AG04450 (cell line): ENCODE data around the gene MED12L. TPM values are rescaled to one million over a fixed set of nuclear protein-coding genes. Genes with fewer than 3 reads are reported as not detected.

Experiments used
- CTCF ChIA-PET: fragments of 300-600, 350-600 bp; formaldehyde crosslinking; extraction: SDS; loops from one replicate; lab custom pipeline; 2022; ENCODE audit warnings: antibody characterized with exemption, inconsistent platforms; lab: Charles Lee
- POLR2A ChIA-PET: fragments of 350-600 bp; formaldehyde crosslinking; extraction: SDS; loops from one replicate; lab custom pipeline; 2021; ENCODE audit warnings: antibody characterized with exemption, inconsistent platforms; lab: Yijun Ruan, JAX
- DNase-seq: peaks from one replicate; pipeline ENCODE4 v3.0.0-alpha.2; 2011; ENCODE audit warnings: low read depth, low spot score
- H3K27ac ChIP-seq: one replicate; pipeline ENCODE4 v1.5.1; 2012; ENCODE audit warnings: low read depth, low read length, control low read depth
- H3K27me3 ChIP-seq: one replicate; pipeline ENCODE4 v1.6.0; 2012; ENCODE audit warnings: low read length; ENCODE audit not compliant: control insufficient read depth, insufficient read depth
- H3K4me3 ChIP-seq: 2 replicates; pipeline ENCODE4 v1.5.1; 2011; ENCODE audit warnings: mild to moderate bottlenecking, low read depth, low read length, control low read depth
- H3K9me3 ChIP-seq: 2 replicates; pipeline ENCODE4 v1.5.1; 2012; ENCODE audit warnings: low read length; ENCODE audit not compliant: control insufficient read depth, insufficient read depth
- polyA plus RNA-seq: library from polyadenylated mRNA; depleted of rRNA; stranded (reverse); fragments of >200 nt; gene quantifications from 2 replicates; pipeline ENCODE4 v1.2.3, GENCODE V29; 2011
- TF ChIP-seq, protein P1 (sequence below): IDR thresholded peaks from 2 replicates; pipeline ENCODE4 v1.5.1; 2011; ENCODE audit warnings: low read depth, low read length, control low read depth, inconsistent platforms

MED12L gene
- polyA plus RNA-seq, 1 experiment = 0.26 TPM

- Histone ChIP-seq H3K9me3 (peaks cover 3% of the 10 kb centered on the region; the same call in 1 of the 2 replicates), H3K4me3 (no peak overlapping the region), H3K27me3 (no peaks in the 10 kb centered on the region), H3K27ac (no peak overlapping the region)
- POLR2A ChIA-PET = no interaction called here
- CTCF ChIA-PET = interaction anchor here (1.3 to 1.7 kb wide), 3 partner anchors 9 to 64 kb away, joined by 5 to 12 read pairs (median 6); no protein-coding TSS in a partner anchor
- DNase-seq = no peak
- TF ChIP-seq, protein P1, sequence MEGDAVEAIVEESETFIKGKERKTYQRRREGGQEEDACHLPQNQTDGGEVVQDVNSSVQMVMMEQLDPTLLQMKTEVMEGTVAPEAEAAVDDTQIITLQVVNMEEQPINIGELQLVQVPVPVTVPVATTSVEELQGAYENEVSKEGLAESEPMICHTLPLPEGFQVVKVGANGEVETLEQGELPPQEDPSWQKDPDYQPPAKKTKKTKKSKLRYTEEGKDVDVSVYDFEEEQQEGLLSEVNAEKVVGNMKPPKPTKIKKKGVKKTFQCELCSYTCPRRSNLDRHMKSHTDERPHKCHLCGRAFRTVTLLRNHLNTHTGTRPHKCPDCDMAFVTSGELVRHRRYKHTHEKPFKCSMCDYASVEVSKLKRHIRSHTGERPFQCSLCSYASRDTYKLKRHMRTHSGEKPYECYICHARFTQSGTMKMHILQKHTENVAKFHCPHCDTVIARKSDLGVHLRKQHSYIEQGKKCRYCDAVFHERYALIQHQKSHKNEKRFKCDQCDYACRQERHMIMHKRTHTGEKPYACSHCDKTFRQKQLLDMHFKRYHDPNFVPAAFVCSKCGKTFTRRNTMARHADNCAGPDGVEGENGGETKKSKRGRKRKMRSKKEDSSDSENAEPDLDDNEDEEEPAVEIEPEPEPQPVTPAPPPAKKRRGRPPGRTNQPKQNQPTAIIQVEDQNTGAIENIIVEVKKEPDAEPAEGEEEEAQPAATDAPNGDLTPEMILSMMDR = no peak
Observed at GRCh38 chr3:151219056-151219455, 133.6 kb downstream of the MED12L start.

DNA sequence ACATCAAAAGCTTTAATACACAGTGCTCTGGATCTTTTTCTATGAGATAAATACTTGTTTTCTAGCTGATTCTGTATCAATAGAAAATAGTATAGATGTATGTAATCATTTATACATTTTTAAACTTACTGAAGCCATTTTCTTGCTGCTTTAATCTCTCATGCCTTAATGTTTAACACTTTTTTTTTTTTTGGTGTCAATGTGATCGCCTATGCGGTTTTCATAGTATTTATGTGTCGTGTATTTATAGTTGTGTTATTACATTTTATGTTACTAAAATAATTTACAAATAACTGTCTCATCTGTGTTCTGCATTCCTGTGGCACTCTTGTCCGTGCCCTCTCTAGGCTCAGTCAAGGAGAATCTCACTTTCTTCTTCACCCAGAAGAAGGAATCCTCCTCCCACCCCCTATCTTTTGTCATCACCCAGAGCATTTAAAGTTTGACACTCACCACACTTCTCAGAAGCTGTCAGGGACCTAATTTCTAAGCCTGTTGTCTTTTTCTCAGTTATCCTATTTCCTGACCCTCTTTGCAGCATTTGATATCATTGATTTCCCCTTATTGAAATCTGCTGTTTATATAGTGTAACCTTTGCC is 138.9 kb downstream of the MED12L start:
- ChIA-PET CTCF (interaction anchor here (1.5 to 8.4 kb wide), 2 partner anchors 56 kb away, joined by 7 to 182 read pairs; partner anchors contain the start of gene P2RY14), POLR2A (no interaction called here)
- Histone ChIP-seq H3K4me3 (no peak overlapping the region), H3K9me3 (peaks cover 3% of the 10 kb centered on the region; the same call in 1 of the 2 replicates), H3K27me3 (no peaks in the 10 kb centered on the region), H3K27ac (no peak overlapping the region)
- DNase-seq = no peak
- TF ChIP-seq, protein P1 = no peak

- H3K27me3 ChIP-seq = no peaks in the 10 kb centered on the region
- ChIA-PET CTCF (interaction anchor here (0.8 to 8.4 kb wide), 4 partner anchors 8 to 57 kb away, joined by 3 to 182 read pairs (median 10); partner anchors contain the start of gene P2RY14), POLR2A (no interaction called here)
- TF ChIP-seq, protein P1 = no peak
- DNase-seq = no peak
- H3K4me3 ChIP-seq = no peak overlapping the region
- H3K27ac ChIP-seq = no peak overlapping the region
- peaks cover 3% of the 10 kb centered on the region; the same call in 1 of the 2 replicates for H3K9me3 ChIP-seq
Observed at GRCh38 chr3:151225040-151225975, 139.8 kb downstream of the MED12L start.

DNA sequence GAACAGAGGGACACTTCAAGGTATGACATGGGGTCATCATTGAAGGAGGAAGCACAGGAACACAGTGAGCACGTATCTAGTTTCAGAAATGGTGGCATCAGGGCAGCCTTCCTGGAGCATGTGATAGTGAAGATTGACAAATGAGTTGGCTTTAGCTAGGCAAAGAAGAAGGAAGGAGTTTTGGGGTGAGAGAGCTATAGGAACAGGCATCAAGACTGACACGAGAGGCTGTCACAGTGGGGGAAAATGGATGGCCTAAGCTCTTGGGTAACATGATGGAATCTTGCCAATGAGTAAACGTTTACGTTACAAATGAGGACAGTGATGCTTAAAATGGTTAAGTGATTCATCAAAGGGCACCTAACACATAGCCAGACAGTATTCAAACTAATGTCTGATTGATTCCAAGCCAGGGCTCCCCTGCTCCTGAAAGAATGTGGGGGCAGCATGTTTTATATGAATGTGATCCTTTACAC is 140.7 kb downstream of the MED12L start:
- no peak overlapping the region for H3K27ac ChIP-seq
- ChIA-PET CTCF (interaction anchor here (0.7 to 8.4 kb wide), 10 partner anchors 9 to 66 kb away, joined by 3 to 182 read pairs (median 12); partner anchors contain the start of gene P2RY14), POLR2A (no interaction called here)
- no peaks in the 10 kb centered on the region for H3K27me3 ChIP-seq
- H3K4me3 ChIP-seq = no peak overlapping the region
- no peak for DNase-seq
- H3K9me3 ChIP-seq = peaks cover 3% of the 10 kb centered on the region; the same call in 1 of the 2 replicates
- TF ChIP-seq, protein P1 = no peak
